GM21723 (cell line): ENCODE data around the gene PPDPF.
"Not testable (repeated sequence)": the region's sequence is repeated elsewhere in the genome, so short reads cannot be mapped to it uniquely, and the experiment has no call there.

Experiments used
- ATAC-seq: cut with Tn5 transposase; IDR thresholded peaks from one replicate; pipeline ENCODE4 v1.9.1; 2021; ENCODE audit warnings: mild to moderate bottlenecking, moderate library complexity; ENCODE audit not compliant: unreplicated experiment

PPDPF gene

DNA sequence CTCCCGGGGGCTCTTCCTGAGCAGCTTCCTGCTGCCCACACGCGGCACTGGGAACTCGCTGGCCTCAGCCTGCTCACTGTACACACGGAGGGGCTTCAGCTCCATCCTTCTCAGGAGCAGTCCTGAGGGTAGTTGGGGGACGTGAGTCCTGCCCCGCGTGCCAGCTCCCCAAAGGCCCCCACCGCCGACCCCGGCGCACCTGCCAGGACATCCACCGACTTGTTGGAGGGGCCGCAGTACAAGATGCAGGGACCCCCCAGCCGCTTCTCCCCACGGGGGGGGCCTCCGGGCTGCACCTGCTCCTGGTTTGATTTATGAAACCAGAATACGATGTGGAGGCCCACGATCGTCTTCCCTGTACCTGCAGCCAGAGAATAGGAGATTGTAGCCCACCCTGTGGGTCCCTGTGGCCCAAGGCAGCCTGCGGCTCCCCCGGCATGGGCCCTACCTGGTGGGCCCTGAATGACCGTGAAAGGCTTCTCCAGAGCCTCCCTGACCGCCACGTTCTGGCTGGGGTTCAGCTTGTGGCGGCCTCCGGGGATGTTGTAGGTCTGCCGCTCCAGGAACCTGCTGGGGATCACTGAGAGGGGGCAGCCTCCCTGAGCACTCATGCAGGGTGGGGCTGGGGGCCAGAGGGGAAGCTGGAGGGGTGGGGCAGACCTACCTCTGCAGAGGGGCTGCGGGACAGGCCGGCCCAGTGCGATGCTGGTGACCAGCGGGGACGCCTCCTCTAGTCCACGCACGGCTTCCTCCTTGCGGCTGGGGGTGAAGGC lies 41.2 kb downstream of the PPDPF start:
- no peak for ATAC-seq

DNA sequence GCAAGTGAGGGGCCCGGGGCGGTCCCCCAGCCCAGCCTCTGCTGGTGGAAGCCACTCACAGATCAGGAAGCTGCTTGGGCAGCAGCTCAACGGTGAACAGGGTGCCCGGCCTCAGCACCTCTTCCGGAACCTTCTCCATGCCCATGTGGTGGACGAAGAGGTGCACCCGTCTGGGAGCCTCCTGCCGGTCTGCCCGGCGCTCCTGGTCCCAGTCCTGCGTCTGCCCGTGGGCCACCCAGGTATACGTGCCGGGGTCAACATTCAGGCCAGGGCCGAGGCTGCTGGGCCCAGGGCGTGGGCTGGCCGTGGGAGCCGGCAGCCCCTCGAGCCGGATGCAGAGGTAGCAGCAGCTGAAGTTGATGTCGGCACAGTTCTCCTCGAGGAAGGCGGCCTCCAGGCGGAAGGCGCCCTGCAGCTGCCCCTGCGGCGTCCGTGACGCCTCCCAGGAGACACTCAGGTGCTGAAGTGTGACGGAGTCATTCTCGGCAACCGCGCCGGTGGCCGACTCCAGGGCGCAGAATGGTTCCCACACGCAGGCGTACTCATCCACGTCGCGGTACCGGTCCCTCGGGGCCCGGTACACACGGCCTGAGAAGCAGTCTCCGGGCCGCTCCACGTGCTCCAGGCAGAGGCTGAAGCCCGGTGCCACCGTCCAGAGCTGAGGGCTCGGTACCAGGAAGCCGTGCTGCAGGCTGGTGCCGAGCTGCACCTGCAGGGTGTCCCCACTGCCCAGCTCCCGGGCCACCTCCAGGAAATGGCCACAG lies 42.1 kb downstream of the PPDPF start:
- ATAC-seq = no peak

DNA sequence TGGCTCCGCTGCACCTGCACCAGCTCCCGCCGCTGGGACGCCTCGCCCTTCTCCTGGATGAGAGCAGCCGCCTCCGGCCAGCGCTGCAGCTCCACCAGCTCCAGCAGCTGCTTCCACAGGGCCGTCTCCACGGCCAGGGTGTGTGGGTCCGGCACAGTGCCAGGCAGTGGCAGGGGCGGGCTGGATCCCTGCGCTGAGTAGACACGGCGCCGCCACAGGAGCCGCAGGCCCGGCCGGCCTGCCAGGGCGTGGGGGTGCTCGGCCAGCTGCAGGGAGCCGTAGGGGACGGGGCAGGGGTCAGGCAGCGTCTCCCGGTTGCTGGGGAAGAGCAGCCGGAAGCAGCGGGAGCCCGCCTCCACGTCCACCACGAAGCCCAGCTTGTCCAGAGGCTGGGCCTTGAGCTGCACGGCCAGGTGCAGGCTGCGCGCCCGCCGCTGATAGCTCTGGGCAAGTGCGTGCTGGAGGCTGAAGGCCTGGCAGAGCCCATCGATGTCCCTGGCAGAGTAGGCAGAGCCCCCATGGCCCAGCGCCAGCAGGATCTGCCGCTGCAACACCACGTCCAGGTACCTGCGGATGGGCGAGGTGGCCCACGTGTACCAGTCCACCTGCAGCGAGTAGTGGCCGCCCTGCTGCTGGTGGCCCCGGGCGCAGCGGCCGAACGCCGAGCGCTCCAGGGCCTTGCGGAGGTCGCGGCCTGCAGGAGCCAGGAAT lies 42.8 kb downstream of the PPDPF start:
- no peak for ATAC-seq

DNA sequence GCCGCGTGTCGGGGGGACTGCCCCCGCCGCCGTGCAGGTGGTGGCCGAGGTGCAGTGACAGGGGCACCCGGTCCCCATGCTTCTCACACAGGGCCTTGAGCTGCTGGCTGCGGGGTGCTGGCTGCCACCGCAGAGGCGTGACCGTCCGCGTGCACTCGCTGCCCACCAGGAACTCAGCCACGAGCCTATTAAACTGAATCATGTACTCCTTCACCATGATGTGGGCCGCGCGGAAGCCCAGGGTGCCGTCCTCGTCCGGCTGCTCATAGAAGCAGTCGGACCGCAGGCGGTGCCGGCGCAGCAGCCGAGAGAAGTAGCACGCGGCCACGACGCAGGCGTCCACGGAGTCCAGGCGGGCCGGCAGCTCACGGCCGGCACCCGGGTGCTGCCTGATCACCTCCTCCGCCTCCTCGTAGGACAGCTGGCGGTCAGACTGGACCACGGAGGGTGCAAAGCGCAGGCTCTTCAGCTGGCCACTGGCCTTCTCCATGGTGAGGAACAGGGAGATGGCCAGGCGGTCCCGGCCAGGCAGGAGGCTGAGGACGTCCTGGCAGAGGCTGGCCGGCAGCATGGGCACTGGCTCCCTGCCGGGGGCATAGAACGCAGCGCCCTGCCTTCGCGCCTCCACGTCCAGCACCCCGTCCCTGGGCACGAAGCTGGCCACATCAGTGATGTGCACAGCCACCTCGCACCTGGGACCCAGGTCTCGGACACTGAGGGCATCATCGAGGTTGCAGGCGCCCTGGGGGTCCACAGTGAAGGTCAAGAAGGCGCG lies 43.7 kb downstream of the PPDPF start:
- no peak for ATAC-seq

DNA sequence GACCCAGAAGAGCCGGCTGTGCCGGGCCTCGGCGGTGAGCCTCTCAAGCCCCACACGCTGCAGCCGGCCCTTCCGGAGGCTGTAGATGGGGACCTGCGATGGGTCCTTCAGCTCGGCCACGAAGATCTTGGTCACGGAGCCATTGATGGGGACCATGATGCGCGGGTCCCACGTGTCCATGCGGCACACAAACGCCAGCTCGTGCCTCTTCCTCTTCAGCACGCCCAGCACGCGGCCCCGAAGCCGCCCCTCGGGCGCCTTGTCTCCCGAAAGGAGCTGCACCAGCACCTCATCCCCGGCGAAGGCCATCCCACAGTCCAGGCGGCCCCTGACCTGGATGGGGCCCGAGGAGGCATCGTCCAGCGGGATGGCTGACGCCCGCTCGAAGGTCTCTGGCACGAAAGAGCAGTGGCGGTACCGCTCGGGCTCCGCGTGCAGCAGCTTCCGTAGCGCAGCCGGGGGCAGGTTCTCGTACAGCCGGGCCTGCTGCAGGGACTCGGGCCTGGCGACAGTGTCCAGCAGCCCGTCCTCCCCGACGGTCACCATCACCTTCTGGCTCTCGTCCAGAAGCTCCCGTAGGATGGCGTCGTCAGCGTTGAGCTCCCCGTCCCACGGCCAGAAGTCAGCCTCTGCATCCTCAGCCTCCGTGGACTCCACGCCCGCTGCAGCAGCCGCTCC lies 44.6 kb downstream of the PPDPF start:
- ATAC-seq = no peak

DNA sequence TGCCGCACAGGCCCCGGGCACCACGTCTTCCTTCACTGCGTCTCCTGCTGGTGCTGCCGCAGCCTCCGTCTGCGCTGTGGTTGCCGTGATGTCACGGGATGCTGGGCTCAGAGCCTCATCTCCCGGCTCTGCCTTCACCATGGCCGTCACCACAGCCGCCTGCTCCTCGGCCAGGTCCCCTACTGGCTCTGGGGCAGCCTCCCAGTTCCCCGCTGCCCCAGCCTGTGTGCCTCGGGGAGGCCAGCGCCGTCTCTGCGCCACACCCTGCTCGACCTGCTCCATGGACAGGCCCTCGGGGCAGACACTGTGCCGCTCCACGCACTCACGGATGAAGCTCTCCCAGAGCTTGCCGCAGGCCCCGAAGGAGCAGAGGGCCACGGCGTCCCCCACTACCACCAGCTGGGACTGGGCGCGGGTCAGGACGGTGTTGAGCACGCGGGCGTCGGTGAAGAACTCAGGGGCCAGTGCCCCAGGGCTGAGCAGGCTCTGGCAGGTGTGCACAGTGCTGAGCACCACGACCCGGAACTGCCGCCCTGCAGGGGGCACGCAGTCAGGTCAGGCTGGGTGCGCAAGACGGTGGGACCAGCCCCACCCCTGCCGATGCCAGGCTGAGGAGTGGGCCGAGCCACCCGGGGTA lies 45.3 kb downstream of the PPDPF start:
- no peak for ATAC-seq

DNA sequence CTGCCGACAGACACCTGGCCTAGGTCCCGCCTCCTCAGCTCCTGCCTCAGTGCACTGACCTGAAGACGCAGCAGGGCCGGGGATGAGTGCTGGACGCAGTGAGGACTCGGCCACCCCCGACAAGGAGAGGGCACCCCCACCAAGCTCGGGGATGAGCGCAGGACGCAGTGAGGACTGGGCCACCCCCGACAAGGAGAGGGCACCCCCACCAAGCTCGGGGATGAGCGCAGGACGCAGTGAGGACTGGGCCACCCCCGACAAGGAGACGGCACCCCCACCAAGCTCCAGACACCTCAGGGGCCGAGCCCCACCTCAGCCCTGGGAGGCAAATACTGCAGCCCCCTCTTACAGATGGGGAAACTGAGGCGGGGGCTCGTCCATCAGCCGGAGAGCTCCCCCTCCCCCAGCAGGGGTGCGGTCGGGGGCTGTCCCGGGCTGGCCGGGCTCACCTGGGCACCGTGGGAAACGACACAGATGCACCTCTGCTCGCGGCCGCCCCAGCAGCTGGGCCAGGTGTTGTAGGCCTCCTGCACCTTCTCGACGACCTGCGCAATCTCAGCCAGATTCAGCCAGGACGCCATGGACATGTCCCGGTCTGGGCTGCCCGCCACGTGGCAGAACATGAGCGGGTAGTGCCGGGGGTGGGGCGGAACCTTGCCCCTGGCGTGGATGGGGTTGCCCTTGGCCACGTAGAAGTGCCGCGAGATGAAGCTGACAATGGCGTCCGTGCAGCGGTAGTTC lies 46.0 kb downstream of the PPDPF start:
- ATAC-seq = no peak

DNA sequence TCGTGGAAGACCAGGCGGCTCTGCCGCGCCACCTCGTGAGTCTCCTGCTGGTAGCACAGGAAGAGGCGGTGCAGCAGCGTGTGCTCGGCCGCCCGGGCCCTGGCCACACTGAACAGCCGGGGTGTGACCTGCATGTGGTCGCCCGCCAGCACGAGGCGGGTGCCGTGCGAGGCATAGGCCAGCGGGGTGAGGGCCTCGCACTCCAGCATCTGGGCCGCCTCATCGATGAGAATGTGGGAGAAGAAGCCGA lies 46.5 kb downstream of the PPDPF start:
- ATAC-seq = peak; percentile 6

DNA sequence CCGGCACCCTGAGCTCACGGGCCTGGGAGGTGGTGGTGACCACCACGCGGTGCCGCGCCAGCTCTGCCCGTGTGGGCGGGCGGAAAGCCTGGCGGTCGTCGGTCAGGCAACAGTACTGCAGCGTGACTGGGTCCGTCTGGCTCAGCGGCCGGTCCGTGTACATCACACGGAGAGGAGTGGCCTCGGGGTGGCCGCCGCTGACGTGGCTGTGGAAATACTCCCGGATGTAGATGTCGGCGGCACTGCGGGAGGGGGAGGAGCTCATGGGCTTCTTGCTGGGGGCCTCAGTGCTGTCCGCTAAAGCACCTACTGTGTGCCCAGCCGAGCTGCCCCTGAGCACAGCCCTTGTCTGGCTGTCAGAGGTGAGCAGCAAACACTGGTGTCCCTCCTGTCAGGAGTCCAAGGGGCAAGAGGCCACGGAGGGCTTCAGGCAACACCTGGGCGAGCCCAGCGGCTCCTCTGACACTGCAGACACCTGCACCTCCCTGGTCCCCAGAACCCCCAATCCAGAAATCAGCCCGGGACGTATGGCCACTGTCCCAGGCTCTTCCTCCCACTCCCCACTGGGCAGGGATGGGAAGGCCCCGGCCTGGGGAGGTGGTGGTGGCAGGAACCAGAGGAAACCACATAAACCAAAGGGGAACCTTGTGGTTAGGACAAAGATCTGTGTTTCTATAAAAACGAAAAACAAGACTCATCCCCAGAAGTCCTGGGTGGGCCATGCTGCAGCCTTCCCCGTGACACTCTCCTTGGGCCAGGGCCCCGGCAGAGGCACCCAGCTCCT lies 47.0 kb downstream of the PPDPF start:
- ATAC-seq = peak; percentile 72

DNA sequence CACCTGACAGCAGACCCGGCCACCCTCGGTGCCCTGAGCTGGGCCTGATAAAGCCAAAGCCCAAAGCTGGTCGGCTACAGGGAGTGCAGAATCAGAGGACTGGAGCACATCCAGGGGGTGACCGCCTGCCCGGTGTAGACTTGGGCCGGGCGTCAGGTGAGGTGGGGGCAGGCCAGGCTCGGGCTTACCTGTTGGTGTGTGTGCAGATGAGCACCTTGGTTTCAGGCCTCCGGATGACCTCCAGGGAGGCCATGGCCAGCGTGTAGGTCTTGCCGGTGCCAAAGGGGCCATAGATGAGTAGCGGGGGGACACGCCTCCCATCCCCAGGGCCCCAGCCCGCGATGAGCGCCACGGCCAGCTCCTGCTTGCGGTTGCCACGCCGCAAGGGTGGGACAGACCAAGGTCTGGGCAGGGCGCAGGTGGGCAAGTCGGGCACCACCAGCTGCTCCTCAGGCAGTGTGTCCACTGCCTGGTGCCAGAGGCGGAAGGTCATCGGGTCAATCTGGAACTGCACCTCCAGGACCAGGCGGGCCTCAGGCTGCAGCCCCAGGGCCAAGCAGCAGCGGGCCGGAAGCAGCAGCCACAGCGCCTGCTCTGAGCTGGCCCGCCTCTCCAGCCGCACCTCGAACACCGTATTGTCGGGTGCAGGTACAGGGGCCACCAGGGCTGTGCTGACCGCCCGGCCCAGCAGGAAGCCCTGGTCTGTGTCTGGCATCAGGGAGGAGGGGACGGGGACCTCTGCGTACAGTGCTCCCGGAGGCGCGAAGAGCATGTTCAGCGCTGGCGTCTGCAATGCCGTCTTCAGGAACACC lies 47.8 kb downstream of the PPDPF start:
- ATAC-seq = peak; percentile 5

DNA sequence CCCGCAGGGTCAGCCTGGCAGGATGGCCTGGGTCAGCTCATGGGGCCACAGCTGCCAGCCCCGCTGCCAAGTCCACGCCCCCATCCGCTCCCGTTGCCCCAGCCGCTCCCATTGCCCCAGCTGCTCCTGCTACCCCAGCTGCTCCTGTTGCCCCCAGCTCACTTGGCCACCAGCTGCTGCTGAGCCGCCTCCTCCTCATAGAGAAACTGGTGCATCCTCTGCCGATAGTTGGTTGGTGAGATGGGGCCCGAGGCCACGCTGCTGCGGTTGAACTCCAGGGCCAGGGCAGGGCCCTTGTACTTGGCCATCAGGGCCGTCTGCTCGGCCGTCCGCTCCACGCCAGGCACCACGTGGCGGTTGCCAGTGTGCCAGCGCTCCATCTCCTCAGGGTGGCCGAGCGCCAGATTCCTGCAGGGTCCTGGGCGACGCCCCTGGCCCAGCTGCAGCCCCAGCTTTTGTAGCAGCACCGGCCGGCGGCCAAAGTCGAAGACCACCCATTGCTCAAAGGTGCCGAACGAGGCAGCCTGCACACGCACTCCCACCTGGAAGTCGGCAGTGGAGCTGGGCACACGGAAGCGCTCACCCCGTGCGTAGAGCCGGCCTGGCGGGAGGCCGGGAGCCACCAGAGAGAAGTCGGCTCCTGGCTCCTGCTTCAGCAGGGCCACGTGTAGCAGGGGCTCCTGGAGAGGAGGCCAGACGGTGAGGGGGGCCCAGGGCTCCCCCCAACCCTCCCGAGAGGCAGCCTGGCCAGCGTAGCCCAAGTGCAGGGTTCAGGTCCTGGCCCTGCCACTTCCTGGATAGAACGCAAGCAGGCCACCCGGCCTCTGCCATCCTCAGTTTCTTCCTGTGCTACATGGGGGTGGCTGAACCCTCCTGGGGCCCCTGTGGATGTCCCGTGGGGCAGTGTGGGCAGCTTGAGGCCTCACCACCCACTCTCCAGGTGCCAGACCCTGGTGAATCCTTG lies 48.7 kb downstream of the PPDPF start:
- ATAC-seq = no peak

DNA sequence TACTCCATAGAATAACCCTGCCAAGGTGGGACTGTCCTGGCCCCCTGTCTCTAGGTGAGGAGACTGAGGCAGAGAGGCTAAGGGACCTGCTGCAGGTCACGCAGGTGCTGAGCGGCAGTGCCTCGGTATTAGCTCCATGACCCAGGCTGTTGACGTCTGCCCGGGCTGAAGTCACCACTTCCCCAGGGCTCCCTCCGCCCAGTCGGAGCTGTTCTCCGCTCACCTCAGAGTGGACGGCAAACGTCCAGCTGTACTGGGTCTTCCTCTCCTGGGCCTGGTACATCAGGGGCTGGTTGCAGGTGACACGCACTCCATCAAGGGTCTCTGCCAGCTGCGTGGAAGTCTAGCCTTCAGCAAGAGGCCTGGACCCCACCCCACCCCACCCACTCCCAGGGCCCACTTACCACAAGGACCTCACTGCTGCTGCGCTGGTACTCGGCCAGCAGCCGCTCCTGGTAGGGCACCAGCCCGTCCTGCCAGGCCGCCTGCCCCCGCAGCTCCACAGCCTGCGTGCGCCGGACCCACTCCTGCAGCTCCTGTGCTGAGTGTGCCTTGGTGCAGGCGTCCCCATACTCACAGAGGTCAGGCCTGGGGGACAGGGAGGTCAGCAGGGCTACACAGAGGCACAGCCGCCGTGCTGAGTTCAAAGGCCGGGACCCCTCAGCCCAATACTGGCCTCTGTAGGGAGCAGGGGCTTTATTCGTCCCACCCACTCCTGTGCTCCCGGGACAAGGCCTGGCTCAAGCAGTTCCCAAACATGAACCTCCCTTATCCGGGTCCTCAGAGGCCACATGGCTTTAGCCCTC lies 49.9 kb downstream of the PPDPF start:
- ATAC-seq = no peak

DNA sequence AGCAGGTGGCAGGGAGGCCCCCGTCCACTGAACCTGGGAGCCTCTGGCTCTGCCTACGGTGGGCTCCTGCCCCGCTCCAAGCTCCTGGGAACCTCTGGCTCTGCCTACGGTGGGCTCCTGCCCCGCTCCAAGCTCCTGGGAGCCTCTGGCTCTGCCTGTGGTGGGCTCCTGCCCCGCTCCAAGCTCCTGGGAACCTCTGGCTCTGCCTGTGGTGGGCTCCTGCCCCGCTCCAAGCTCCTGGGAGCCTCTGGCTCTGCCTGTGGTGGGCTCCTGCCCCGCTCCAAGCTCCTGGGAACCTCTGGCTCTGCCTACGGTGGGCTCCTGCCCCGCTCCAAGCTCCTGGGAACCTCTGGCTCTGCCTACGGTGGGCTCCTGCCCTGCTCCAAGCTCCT lies 50.5 kb downstream of the PPDPF start:
- ATAC-seq = not testable (repeated sequence)
